Measurements from ENCODE around the gene PRKCE.

DNA sequence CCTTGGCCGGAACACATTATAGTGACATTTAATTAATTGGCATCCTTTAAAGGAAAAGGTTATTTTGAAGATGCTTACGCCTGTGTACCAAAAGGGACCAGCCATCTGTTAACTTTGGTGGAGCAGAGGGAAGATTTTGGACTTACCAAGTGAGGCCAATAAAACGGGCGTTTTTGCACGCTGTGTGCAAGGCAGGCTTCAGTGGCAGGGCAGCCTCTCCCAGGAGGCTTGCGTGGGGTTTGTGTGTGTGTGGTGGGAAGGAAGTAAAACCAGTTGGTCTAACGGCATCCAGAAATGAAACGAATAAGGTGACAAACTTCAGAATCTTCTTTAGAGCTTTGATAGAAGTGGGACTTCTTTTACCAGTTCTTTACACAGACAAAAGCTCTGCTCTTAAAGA lies 191.7 kb downstream of the PRKCE start:
- TF ChIP-seq, protein P1, sequence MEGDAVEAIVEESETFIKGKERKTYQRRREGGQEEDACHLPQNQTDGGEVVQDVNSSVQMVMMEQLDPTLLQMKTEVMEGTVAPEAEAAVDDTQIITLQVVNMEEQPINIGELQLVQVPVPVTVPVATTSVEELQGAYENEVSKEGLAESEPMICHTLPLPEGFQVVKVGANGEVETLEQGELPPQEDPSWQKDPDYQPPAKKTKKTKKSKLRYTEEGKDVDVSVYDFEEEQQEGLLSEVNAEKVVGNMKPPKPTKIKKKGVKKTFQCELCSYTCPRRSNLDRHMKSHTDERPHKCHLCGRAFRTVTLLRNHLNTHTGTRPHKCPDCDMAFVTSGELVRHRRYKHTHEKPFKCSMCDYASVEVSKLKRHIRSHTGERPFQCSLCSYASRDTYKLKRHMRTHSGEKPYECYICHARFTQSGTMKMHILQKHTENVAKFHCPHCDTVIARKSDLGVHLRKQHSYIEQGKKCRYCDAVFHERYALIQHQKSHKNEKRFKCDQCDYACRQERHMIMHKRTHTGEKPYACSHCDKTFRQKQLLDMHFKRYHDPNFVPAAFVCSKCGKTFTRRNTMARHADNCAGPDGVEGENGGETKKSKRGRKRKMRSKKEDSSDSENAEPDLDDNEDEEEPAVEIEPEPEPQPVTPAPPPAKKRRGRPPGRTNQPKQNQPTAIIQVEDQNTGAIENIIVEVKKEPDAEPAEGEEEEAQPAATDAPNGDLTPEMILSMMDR (IDR thresholded peaks at IDR 0.05): no peak
- TF ChIP-seq POLR2A (IDR thresholded peaks at IDR 0.05) (no peak), POLR2AphosphoS5 (IDR thresholded peaks at IDR 0.05) (no peak)
